NCI-H1436 treated with DMSO at 0.1 percent for 48 hours (cell line): ENCODE data around the gene LDB1.

Experiments
- DNase-seq: peaks from one replicate; lab custom pipeline; 2025; lab: John Stamatoyannopoulos, UW

LDB1 gene

DNA sequence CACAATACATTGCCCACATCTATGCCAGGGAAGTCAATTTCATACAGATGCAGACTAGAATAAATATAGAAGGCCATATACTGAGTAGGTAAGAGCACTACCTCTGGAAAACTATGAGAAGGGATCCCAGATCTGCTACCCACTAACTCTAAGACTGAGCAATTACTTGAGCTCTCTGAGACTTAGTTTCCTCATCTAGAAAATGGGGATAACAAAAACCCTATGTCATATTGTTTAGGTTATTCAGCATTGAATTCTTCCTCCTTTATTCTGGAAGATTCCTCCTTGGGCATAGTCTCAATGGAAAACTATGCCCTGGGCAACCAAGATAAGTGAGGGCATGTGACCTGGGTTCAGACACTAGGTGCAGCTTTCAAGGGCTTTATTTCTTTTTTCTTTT, 60.2 kb downstream of the LDB1 start:
- DNase-seq, result no peak
